Adrenal gland (tissue), 12 donors: ENCODE results near the gene MAP3K2. TPM values are rescaled to one million over a fixed set of nuclear protein-coding genes. Genes with fewer than 3 reads are reported as not detected.

Experiments
- DNase-seq, 7 donors: peaks; one replicate each; pipeline ENCODE4 v3.0.0-alpha.2; 2019 to 2020
- H3K27ac ChIP-seq, 5 donors: fragments of 200-600 bp; sonication (generic) in 4 of 5; 1 replicate in 3 of 5; 2 replicates in 2 of 5; pipeline versions ENCODE4 v1.5.1 to v1.8.0; 2016 to 2020; ENCODE audit warnings: mild to moderate bottlenecking in 1 of 5
- H3K27me3 ChIP-seq: fragments of 200-600 bp; 2 replicates; pipeline ENCODE4 v1.8.0; 2021
- H3K36me3 ChIP-seq, 2 donors: fragments of 200-600 bp; replicated peaks in 1 of 2; 1 replicate in 1 of 2; 2 replicates in 1 of 2; pipeline versions ENCODE4 v1.5.1 to v1.8.0; 2018 to 2022
- H3K4me1 ChIP-seq, 2 donors: fragments of 200-600 bp; replicated peaks in 1 of 2; 1 replicate in 1 of 2; 2 replicates in 1 of 2; pipeline versions ENCODE4 v1.5.1 to v1.8.0; 2018 to 2021
- H3K4me3 ChIP-seq, 4 donors: fragments of 200-600 bp; sonication (generic) in 3 of 4; one replicate each; pipeline ENCODE4 v1.5.1; 2016 to 2018
- H3K9me3 ChIP-seq, 3 donors: fragments of 200-600 bp; sonication (generic) in 1 of 3; replicated peaks in 1 of 3; 1 replicate in 2 of 3; 2 replicates in 1 of 3; pipeline versions ENCODE4 v1.5.1 to v1.8.0; 2016 to 2021
- POLR2A ChIP-seq, 2 donors: fragments of 450-650 bp; IDR thresholded peaks; one replicate each; pipeline ENCODE4 v1.6.1; 2017; ENCODE audit warnings: antibody characterized with exemption in 2 of 2, mild to moderate bottlenecking in 2 of 2, moderate library complexity in 1 of 2
- WGBS, 4 donors: extraction: QIAGEN DNeasy Blood & Tissue Kit in 2 of 4; methylation state at CpG; one replicate each; pipeline versions ENCODE4 v1.1.5 to v1.1.7; 2013 to 2017; 5-methylcytosine and 5-hydroxymethylcytosine counted together
- intact Hi-C, 2 donors: fragments of 100-400 bp; cut with DNase I; formaldehyde crosslinking; loops; one replicate each; pipeline versions ENCODE4 v1.14.1 to v1.15.0; 2022 to 2023
- polyA plus RNA-seq, 3 donors: library from polyadenylated mRNA; stranded (reverse); fragments of 200-250 nt in 2 of 3; fragments of 350-450 nt in 1 of 3; fragmentation: Illumina TruSeq in 1 of 3; extraction: RNeasy Lipid Tissue Mini Kit (QIAGEN cat#74804) in 1 of 3; gene quantifications; one replicate each; pipeline ENCODE4 v1.2.3, GENCODE V29; 2013 to 2014
- total RNA-seq, 9 donors: library from RNA; depleted of rRNA in 4 of 9; stranded (reverse); fragments of >200 nt in 4 of 9; fragments of 120-200 nt in 1 of 9; fragmentation: NEBNext Ultra II Directional in 1 of 9; extraction: Animal tissue kit (Norgen Biotek cat#: 25700) in 1 of 9; gene quantifications; one replicate each; pipeline versions ENCODE4 v1.1.0 to v1.2.4, GENCODE V29; 2013 to 2023
- TF ChIP-seq, protein P1 (sequence below), 6 experiments: fragments of 450-650 bp in 4 of 6; fragments of 200-600 bp in 2 of 6; sonication (generic) in 1 of 6; IDR thresholded peaks; 1 replicate in 5 of 6; 2 replicates in 1 of 6; pipeline versions ENCODE4 v1.5.1 to v1.8.0; 2016 to 2021; ENCODE audit warnings: antibody characterized with exemption in 6 of 6, mild to moderate bottlenecking in 2 of 6, moderate library complexity in 1 of 6
- donor health status: healthy with polysubstance abuse.
- donor health status: Bipolar disorder and iron deficiency.
- donor health status: DM: yes; HTN: yes; CAD: no.
- donor health status: DM: no; HTN: no; CAD: no.
- donor health status: DM: no; HTN: no; CAD: no.
- donor health status: DM: yes; HTN: yes; CAD: no.

MAP3K2 gene
- total and polyA plus RNA-seq, 12 donors: 4.2 to 91.6 (median 49.2) TPM

DNA sequence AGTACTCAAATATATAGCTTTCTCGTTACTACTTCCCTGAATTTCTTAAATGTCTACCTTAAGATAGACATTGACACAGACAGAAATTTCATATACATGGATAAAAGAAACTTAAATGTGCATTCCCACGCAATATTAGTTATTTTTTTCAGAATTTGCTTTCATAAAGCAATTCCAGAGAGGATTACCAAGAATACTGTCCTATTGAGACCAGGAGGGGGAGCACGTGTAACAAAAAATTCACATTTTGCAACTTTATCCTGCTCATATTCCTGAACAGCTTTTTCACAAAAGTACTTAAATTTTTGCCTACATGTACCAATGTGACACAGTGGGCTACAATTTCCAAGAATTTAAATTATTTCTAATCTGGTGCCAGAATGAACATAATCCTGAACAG lies 63.1 kb downstream of the MAP3K2 start:
- Histone ChIP-seq H3K27me3 (no peaks in the 10 kb centered on the region), H3K27ac (no peak overlapping the region), H3K4me3 (no peak overlapping the region), H3K36me3 (peaks cover 0 to 52% of the 10 kb centered on the region in 2 donors), H3K9me3 (no peaks in the 10 kb centered on the region), H3K4me1 (no peaks in the 10 kb centered on the region)
- WGBS, 4 donors: 46 to 55% (median 49%) methylated on average over 3 of the region's 3 CpGs
- intact Hi-C loops: loop anchor here (5.0 kb wide), 3 partner anchors 93 to 158 kb away; partner anchors contain the start of gene PROC (in 1 of the 2)
- TF ChIP-seq, protein P1, sequence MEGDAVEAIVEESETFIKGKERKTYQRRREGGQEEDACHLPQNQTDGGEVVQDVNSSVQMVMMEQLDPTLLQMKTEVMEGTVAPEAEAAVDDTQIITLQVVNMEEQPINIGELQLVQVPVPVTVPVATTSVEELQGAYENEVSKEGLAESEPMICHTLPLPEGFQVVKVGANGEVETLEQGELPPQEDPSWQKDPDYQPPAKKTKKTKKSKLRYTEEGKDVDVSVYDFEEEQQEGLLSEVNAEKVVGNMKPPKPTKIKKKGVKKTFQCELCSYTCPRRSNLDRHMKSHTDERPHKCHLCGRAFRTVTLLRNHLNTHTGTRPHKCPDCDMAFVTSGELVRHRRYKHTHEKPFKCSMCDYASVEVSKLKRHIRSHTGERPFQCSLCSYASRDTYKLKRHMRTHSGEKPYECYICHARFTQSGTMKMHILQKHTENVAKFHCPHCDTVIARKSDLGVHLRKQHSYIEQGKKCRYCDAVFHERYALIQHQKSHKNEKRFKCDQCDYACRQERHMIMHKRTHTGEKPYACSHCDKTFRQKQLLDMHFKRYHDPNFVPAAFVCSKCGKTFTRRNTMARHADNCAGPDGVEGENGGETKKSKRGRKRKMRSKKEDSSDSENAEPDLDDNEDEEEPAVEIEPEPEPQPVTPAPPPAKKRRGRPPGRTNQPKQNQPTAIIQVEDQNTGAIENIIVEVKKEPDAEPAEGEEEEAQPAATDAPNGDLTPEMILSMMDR (IDR thresholded peaks at IDR 0.05): peak in 5 of 6 experiments; percentile 61 to 73 (median 70)
- TF ChIP-seq POLR2A (IDR thresholded peaks at IDR 0.05): no peak
- DNase-seq: peak in 5 of 7 donors; percentile 20 to 57 (median 39)

- Histone ChIP-seq H3K27ac (no peak overlapping the region), H3K36me3 (peaks cover 0 to 61% of the 10 kb centered on the region in 2 donors), H3K4me1 (no peaks in the 10 kb centered on the region), H3K27me3 (no peaks in the 10 kb centered on the region), H3K4me3 (no peak overlapping the region), H3K9me3 (no peaks in the 10 kb centered on the region)
- no peak for TF ChIP-seq POLR2A (IDR thresholded peaks at IDR 0.05)
- TF ChIP-seq, protein P1 (IDR thresholded peaks at IDR 0.05): no peak
- no peak for DNase-seq
- intact Hi-C loops: loop anchor here (5.0 kb wide), 3 partner anchors 96 to 161 kb away; partner anchors contain the start of gene PROC (in 1 of the 2)
Measured at GRCh38 chr2:127321303-127321702, 66.5 kb downstream of the MAP3K2 start.

GRCh38 chr2:127320586-127321275 lies 67.0 kb downstream of the MAP3K2 start:
- H3K9me3 ChIP-seq: no peaks in the 10 kb centered on the region
- no peaks in the 10 kb centered on the region for H3K4me1 ChIP-seq
- DNase-seq: no peak
- no peak overlapping the region for H3K4me3 ChIP-seq
- no peak overlapping the region for H3K27ac ChIP-seq
- TF ChIP-seq, protein P1 (IDR thresholded peaks at IDR 0.05): no peak
- no peak for TF ChIP-seq POLR2A (IDR thresholded peaks at IDR 0.05)
- WGBS, 4 donors: 51 to 96% (median 91%) methylated on average over 1 of the region's 1 CpG
- no peaks in the 10 kb centered on the region for H3K27me3 ChIP-seq
- peaks cover 0 to 67% of the 10 kb centered on the region in 2 donors for H3K36me3 ChIP-seq
- intact Hi-C loops: loop anchor here (5.0 kb wide), 3 partner anchors 97 to 162 kb away; partner anchors contain the start of gene PROC (in 1 of the 2)

- Histone ChIP-seq H3K36me3 (peaks cover 0 to 64% of the 10 kb centered on the region in 2 donors), H3K4me3 (no peak overlapping the region), H3K27ac (no peak overlapping the region), H3K4me1 (no peaks in the 10 kb centered on the region), H3K27me3 (no peaks in the 10 kb centered on the region), H3K9me3 (no peaks in the 10 kb centered on the region)
- intact Hi-C loops: loop anchor here (5.0 kb wide), 3 partner anchors 97 to 162 kb away; partner anchors contain the start of gene PROC (in 1 of the 2)
- WGBS, 4 donors: 89 to 100% (median 97%) methylated on average over 1 of the region's 1 CpG
- TF ChIP-seq, protein P1 (IDR thresholded peaks at IDR 0.05): no peak
- no peak for TF ChIP-seq POLR2A (IDR thresholded peaks at IDR 0.05)
- no peak for DNase-seq
Measured at GRCh38 chr2:127320067-127320466, 67.7 kb downstream of the MAP3K2 start.
